Cardiac muscle cell (in vitro differentiated cells and primary cell): ENCODE data around the gene ATP6V0E1. TPM values are rescaled to one million over a fixed set of nuclear protein-coding genes. Genes with fewer than 3 reads are reported as not detected.

ENCODE experiments used
- DNase-seq, 2 donors: peaks; one replicate each; pipeline versions ENCODE4 v3.0.0 to v3.0.0-alpha.2; 2010 to 2017; ENCODE audit warnings: low read depth in 1 of 2, low spot score in 1 of 2
- H3K27ac ChIP-seq: fragments of 200-600 bp; sonication (generic); 2 replicates; pipeline ENCODE4 v1.5.1; 2016
- H3K27me3 ChIP-seq: fragments of 200-600 bp; sonication (generic); 2 replicates; pipeline ENCODE4 v1.6.0; 2016; ENCODE audit warnings: control low read depth
- H3K36me3 ChIP-seq: fragments of 200-600 bp; sonication (generic); 2 replicates; pipeline ENCODE4 v1.5.1; 2016; ENCODE audit warnings: control low read depth
- H3K4me1 ChIP-seq: fragments of 200-600 bp; sonication (generic); 2 replicates; pipeline ENCODE4 v1.8.1; 2017; ENCODE audit warnings: low read depth, mild to moderate bottlenecking, mixed run types
- H3K4me3 ChIP-seq: fragments of 200-600 bp; sonication (generic); 2 replicates; pipeline ENCODE4 v1.5.1; 2016; ENCODE audit warnings: mild to moderate bottlenecking
- H3K9me3 ChIP-seq: fragments of 200-600 bp; sonication (generic); 2 replicates; pipeline ENCODE4 v1.5.1; 2017; ENCODE audit warnings: low read depth, mild to moderate bottlenecking, control low read depth
- polyA plus RNA-seq: library from polyadenylated mRNA; unstranded; fragments of >200 nt; fragmentation: Nextera tagmentation; extraction: Ambion mirVana; gene quantifications from 2 replicates; pipeline ENCODE4 v1.2.1, GENCODE V29; 2016
- total RNA-seq: library from RNA; depleted of rRNA; stranded (reverse); fragments of >200 nt; gene quantifications from 2 replicates; pipeline ENCODE4 v1.2.3, GENCODE V29; 2016
- TF ChIP-seq, protein P1 (sequence below): IDR thresholded peaks from 2 replicates; pipeline ENCODE4 v1.5.1; 2012; ENCODE audit warnings: low read depth, mild to moderate bottlenecking, low read length

The ATP6V0E1 gene
- total and polyA plus RNA-seq, 2 experiments from 2014 or later, result 52.2 to 301 TPM

GRCh38 chr5:172951371-172952033 is 32.1 kb upstream of the ATP6V0E1 start:
- H3K27ac ChIP-seq, result no peak overlapping the region
- no peaks in the 10 kb centered on the region for H3K27me3 ChIP-seq
- H3K4me1 ChIP-seq, result no peaks in the 10 kb centered on the region
- H3K36me3 ChIP-seq, result no peaks in the 10 kb centered on the region
- H3K9me3 ChIP-seq, result no peaks in the 10 kb centered on the region
- no peak for DNase-seq
- no peak overlapping the region for H3K4me3 ChIP-seq
- TF ChIP-seq, protein P1, sequence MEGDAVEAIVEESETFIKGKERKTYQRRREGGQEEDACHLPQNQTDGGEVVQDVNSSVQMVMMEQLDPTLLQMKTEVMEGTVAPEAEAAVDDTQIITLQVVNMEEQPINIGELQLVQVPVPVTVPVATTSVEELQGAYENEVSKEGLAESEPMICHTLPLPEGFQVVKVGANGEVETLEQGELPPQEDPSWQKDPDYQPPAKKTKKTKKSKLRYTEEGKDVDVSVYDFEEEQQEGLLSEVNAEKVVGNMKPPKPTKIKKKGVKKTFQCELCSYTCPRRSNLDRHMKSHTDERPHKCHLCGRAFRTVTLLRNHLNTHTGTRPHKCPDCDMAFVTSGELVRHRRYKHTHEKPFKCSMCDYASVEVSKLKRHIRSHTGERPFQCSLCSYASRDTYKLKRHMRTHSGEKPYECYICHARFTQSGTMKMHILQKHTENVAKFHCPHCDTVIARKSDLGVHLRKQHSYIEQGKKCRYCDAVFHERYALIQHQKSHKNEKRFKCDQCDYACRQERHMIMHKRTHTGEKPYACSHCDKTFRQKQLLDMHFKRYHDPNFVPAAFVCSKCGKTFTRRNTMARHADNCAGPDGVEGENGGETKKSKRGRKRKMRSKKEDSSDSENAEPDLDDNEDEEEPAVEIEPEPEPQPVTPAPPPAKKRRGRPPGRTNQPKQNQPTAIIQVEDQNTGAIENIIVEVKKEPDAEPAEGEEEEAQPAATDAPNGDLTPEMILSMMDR, result no peak

- TF ChIP-seq, protein P1, result no peak
- no peak for DNase-seq
- no peaks in the 10 kb centered on the region for H3K4me1 ChIP-seq
- H3K4me3 ChIP-seq, result no peak overlapping the region
- no peaks in the 10 kb centered on the region for H3K27me3 ChIP-seq
- no peaks in the 10 kb centered on the region for H3K36me3 ChIP-seq
- no peaks in the 10 kb centered on the region for H3K9me3 ChIP-seq
- H3K27ac ChIP-seq, result no peak overlapping the region
Measured at GRCh38 chr5:172952034-172952511, 31.5 kb upstream of the ATP6V0E1 start.

DNA sequence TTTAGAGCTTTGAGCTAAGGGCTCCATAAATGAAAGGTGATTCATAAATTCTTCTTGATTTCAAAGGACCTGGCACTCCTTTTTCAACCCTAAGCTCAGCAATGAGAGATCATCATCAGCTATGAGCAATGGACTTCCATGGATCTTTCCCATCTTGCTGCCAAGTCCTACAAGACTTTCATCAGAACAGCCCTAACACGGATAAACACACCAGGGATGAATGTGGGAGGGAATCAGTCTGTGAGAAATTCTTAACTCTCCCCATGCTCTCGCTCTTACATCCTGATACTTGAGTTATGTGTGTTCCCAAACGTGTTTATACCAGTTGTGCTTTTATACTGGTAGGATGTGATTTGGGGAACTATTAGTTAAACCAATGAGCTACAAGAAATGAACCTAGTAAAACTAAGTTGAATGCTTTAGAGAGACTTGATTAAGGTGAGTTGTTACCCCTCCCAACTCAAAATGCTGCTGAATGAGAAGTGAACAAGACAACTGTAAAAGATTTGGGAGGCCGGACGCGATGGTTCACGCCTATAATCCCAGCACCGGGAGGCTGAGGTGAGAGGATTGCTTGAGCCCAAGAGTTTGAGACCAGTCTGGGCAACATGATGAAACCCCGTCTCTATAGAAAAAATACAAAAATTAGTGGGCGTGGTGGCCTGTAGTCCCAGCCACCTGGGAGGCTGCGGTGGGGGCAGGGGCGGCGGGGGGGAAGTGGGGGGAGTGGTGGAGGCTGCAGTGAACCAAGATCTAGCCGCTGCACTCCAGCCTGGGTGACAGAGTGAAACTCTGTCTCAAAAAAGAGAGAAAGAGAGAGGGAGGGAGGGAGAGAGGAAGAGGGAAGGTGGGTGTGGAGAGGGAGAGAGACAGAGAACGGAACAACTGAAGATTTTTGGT is 29.5 kb upstream of the ATP6V0E1 start:
- Histone ChIP-seq H3K4me3 (no peak overlapping the region), H3K9me3 (no peaks in the 10 kb centered on the region), H3K36me3 (no peaks in the 10 kb centered on the region), H3K27me3 (no peaks in the 10 kb centered on the region), H3K27ac (no peak overlapping the region), H3K4me1 (no peaks in the 10 kb centered on the region)
- DNase-seq, result peak in 1 of 2 donors; percentile 81
- TF ChIP-seq, protein P1, result no peak

- TF ChIP-seq, protein P1, result no peak
- Histone ChIP-seq H3K27ac (no peak overlapping the region), H3K9me3 (no peaks in the 10 kb centered on the region), H3K36me3 (no peaks in the 10 kb centered on the region), H3K4me3 (no peak overlapping the region), H3K27me3 (no peaks in the 10 kb centered on the region), H3K4me1 (no peaks in the 10 kb centered on the region)
- no peak for DNase-seq
Measured at GRCh38 chr5:172954751-172955159, 28.8 kb upstream of the ATP6V0E1 start.

DNA sequence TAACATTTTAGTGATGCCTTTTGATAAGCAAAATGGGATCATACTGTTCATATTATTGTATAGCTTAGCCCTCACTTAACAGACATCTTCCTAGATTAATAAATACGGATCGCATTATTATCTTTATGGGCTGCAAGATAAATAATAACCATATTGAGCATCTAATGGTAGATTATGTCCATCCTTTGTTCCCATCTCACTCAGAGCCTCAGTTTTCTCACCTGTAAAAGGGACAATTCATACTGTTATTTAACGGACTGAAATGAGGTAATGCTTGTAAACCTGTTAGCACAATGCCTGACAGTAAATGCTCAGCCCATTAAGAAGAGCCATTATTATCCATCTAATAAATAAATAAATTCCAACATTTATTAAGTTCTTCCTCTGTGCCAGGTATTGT is 27.3 kb upstream of the ATP6V0E1 start:
- no peak overlapping the region for H3K27ac ChIP-seq

More for the DNA sequence above, 27.3 kb upstream of the ATP6V0E1 start:
- Histone ChIP-seq H3K36me3 (no peaks in the 10 kb centered on the region), H3K9me3 (no peaks in the 10 kb centered on the region), H3K4me1 (peaks cover 3% of the 10 kb centered on the region), H3K27me3 (no peaks in the 10 kb centered on the region), H3K4me3 (no peak overlapping the region)
- DNase-seq, result no peak
- TF ChIP-seq, protein P1, result no peak
